Gastroesophageal sphincter (tissue), 3 donors: Measurements from ENCODE around the gene MAU2.

ENCODE experiments used
- EP300 ChIP-seq: sonication (generic); formaldehyde crosslinking; IDR thresholded peaks from one replicate; pipeline ENCODE4 v1.6.1; 2017; ENCODE audit warnings: antibody characterized with exemption, mild to moderate bottlenecking
- TF ChIP-seq, protein P1 (sequence below), 4 experiments: fragments of 200-600 bp in 2 of 4; fragments of 450-650 bp in 2 of 4; sonication (generic) in 1 of 4; IDR thresholded peaks; one replicate each; pipeline ENCODE4 v1.5.1; 2017 to 2019; ENCODE audit warnings: antibody characterized with exemption in 4 of 4, mild to moderate bottlenecking in 2 of 4, moderate library complexity in 2 of 4

DNA sequence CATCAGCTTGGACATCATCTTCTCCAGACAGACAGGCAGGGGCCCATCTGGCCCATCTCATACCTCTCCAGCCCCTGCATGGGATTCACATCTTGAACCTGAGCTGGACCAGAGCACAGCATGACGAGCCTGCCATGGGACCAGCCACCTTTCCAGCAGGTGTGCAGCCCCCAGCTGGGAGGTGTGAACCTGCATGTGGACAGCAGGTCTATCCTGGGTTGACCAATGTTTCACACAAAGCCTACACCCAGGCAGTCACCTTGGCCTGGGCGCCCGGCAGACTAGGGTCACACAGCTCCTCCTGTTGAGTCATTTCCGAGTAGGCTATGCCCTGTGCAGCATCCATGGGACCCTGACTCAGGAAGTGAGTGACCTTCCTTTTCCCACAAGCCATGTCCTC lies 41.4 kb downstream of the MAU2 start:
- TF ChIP-seq, protein P1, sequence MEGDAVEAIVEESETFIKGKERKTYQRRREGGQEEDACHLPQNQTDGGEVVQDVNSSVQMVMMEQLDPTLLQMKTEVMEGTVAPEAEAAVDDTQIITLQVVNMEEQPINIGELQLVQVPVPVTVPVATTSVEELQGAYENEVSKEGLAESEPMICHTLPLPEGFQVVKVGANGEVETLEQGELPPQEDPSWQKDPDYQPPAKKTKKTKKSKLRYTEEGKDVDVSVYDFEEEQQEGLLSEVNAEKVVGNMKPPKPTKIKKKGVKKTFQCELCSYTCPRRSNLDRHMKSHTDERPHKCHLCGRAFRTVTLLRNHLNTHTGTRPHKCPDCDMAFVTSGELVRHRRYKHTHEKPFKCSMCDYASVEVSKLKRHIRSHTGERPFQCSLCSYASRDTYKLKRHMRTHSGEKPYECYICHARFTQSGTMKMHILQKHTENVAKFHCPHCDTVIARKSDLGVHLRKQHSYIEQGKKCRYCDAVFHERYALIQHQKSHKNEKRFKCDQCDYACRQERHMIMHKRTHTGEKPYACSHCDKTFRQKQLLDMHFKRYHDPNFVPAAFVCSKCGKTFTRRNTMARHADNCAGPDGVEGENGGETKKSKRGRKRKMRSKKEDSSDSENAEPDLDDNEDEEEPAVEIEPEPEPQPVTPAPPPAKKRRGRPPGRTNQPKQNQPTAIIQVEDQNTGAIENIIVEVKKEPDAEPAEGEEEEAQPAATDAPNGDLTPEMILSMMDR (IDR thresholded peaks at IDR 0.05): no peak
- TF ChIP-seq EP300: no peak
